B cell (primary cell): ENCODE measurements around the gene PLPPR3. TPM values are rescaled to one million over a fixed set of nuclear protein-coding genes. Genes with fewer than 3 reads are reported as not detected.
A peak's percentile ranks its signal among the peaks of the same experiment; 100 is the strongest.

ENCODE experiments used
- ATAC-seq: fragments of 200-7000 bp; cut with Tn5 transposase; one replicate; pipeline ENCODE4 v1.10.0; 2021; ENCODE audit warnings: low read depth, mild to moderate bottlenecking, moderate number of reproducible peaks, moderate library complexity
- CTCF ChIA-PET: fragments of 350-600 bp; sonication (Branson Sonifier 250); formaldehyde crosslinking; loops from one replicate; lab custom pipeline; 2021; ENCODE audit warnings: antibody characterized with exemption, inconsistent platforms; lab: Charles Lee
- POLR2A ChIA-PET: fragments of 350-600 bp; sonication (Branson Sonifier 250); formaldehyde crosslinking; loops from one replicate; lab custom pipeline; 2021; ENCODE audit warnings: antibody characterized with exemption; lab: Charles Lee
- DNase-seq: peaks from one replicate; pipeline ENCODE4 v3.0.0; 2013
- H2AFZ ChIP-seq: 2 replicates; pipeline ENCODE4 v1.6.1; 2012; ENCODE audit warnings: mild to moderate bottlenecking, low read depth, low read length; ENCODE audit not compliant: insufficient read depth, poor library complexity, severe bottlenecking
- H3K27ac ChIP-seq, 2 donors: 1 replicate in 1 of 2; 2 replicates in 1 of 2; pipeline ENCODE4 v1.5.1; 2012 to 2013; ENCODE audit warnings: low read length in 2 of 2, mild to moderate bottlenecking in 2 of 2, moderate library complexity in 1 of 2
- H3K27me3 ChIP-seq, 4 experiments: fragments of 200-600 bp in 1 of 4; sonication (generic) in 1 of 4; replicated peaks in 1 of 4; 1 replicate in 2 of 4; 2 replicates in 2 of 4; pipeline versions ENCODE4 v1.6.1 to v1.7.0; 2013 to 2016; ENCODE audit warnings: low read length in 3 of 4, mild to moderate bottlenecking in 2 of 4, mixed read lengths in 1 of 4, moderate library complexity in 1 of 4; ENCODE audit not compliant: insufficient read depth in 4 of 4, control insufficient read depth in 3 of 4; ENCODE audit errors: control extremely low read depth in 1 of 4
- H3K36me3 ChIP-seq, 2 experiments: replicated peaks in 1 of 2; 1 replicate in 1 of 2; 2 replicates in 1 of 2; pipeline versions ENCODE4 v1.6.1 to v1.7.1; 2013; ENCODE audit warnings: low read length in 1 of 2; ENCODE audit not compliant: insufficient read depth in 2 of 2, control insufficient read depth in 1 of 2; ENCODE audit errors: control extremely low read depth in 1 of 2, extremely low read depth in 1 of 2
- H3K4me1 ChIP-seq, 2 donors: fragments of 200-600 bp in 1 of 2; sonication (generic) in 1 of 2; 1 replicate in 1 of 2; 2 replicates in 1 of 2; pipeline versions ENCODE4 v1.5.1 to v1.6.1; 2013 to 2017; ENCODE audit warnings: low read length in 2 of 2; ENCODE audit not compliant: control insufficient read depth in 2 of 2, insufficient read depth in 2 of 2
- H3K4me2 ChIP-seq: replicated peaks from 2 replicates; pipeline ENCODE3; 2012; ENCODE audit warnings: mild to moderate bottlenecking, low read depth, low read length; ENCODE audit not compliant: poor library complexity, severe bottlenecking
- H3K4me3 ChIP-seq, 5 experiments: fragments of 200-600 bp in 1 of 5; sonication (generic) in 1 of 5; 1 replicate in 3 of 5; 2 replicates in 2 of 5; pipeline versions ENCODE4 v1.5.1 to v1.7.0; 2011 to 2016; ENCODE audit warnings: low read length in 4 of 5, mild to moderate bottlenecking in 4 of 5, low read depth in 2 of 5, control low read depth in 1 of 5, moderate library complexity in 1 of 5; ENCODE audit not compliant: insufficient read depth in 1 of 5; ENCODE audit errors: control extremely low read depth in 1 of 5, extremely low read depth in 1 of 5
- H3K79me2 ChIP-seq: fragments of 200-600 bp; sonication (generic); one replicate; pipeline ENCODE4 v1.6.0; 2016; ENCODE audit warnings: low read length; ENCODE audit not compliant: control insufficient read depth, insufficient read depth
- H3K9ac ChIP-seq: fragments of 200-600 bp; sonication (generic); 2 replicates; pipeline ENCODE4 v1.6.1; 2017; ENCODE audit warnings: mild to moderate bottlenecking, low read length, moderate library complexity
- H3K9me3 ChIP-seq, 3 donors: one replicate each; pipeline versions ENCODE4 v1.6.1 to v1.7.1; 2013; ENCODE audit warnings: low read length in 2 of 3; ENCODE audit not compliant: control insufficient read depth in 2 of 3, insufficient read depth in 1 of 3; ENCODE audit errors: control extremely low read depth in 1 of 3
- H4K20me1 ChIP-seq: 2 replicates; pipeline ENCODE4 v1.6.0; 2012; ENCODE audit warnings: mild to moderate bottlenecking, low read length; ENCODE audit not compliant: insufficient read depth, control insufficient read depth, poor library complexity, severe bottlenecking
- H3K27ac Mint-ChIP-seq: one replicate; pipeline ENCODE4 v1.8.0; 2021; ENCODE audit warnings: mixed read lengths
- H3K27me3 Mint-ChIP-seq: one replicate; pipeline ENCODE4 v1.8.0; 2021; ENCODE audit warnings: mixed read lengths
- H3K4me1 Mint-ChIP-seq: one replicate; pipeline ENCODE4 v1.8.0; 2021; ENCODE audit warnings: mixed read lengths
- H3K4me3 Mint-ChIP-seq: one replicate; pipeline ENCODE4 v1.8.0; 2021; ENCODE audit warnings: mixed read lengths
- H3K9me3 Mint-ChIP-seq: one replicate; pipeline ENCODE4 v1.8.0; 2022; ENCODE audit warnings: mixed read lengths; ENCODE audit not compliant: insufficient read depth
- EZH2 ChIP-seq: IDR thresholded peaks from 2 replicates; pipeline ENCODE4 v1.6.1; 2012; ENCODE audit warnings: borderline replicate concordance, low read depth, mild to moderate bottlenecking, moderate library complexity, low read length; ENCODE audit not compliant: insufficient read depth, poor library complexity, severe bottlenecking
- WGBS: methylation state at CpG from one replicate; pipeline ENCODE4 v1.1.5; 2013; ENCODE audit warnings: missing lambda C conversion rate; ENCODE audit not compliant: insufficient coverage; 5-methylcytosine and 5-hydroxymethylcytosine counted together
- intact Hi-C: fragments of 100-400 bp; cut with micrococcal nuclease; formaldehyde crosslinking; loops from one replicate; pipeline ENCODE4 v1.10.0; 2022
- polyA plus RNA-seq: library from polyadenylated mRNA; depleted of rRNA; stranded (reverse); fragments of >200 nt; gene quantifications from 2 replicates; pipeline ENCODE4 v1.2.3, GENCODE V29; 2012
- total RNA-seq, 2 donors: library from RNA; stranded (reverse); fragments of 120-200 nt in 1 of 2; gene quantifications; 1 replicate in 1 of 2; 2 replicates in 1 of 2; pipeline versions ENCODE4 v1.2.3 to v1.2.4, GENCODE V29; 2013 to 2022
- TF ChIP-seq, protein P1 (sequence below): fragments of 200-600 bp; IDR thresholded peaks from one replicate; pipeline ENCODE4 v1.8.0; 2022; ENCODE audit warnings: antibody characterized with exemption, mild to moderate bottlenecking

Gene PLPPR3
- total and polyA plus RNA-seq, 2 donors (not counting 1 experiment from before 2014, with no cell fraction given) = not detected

- H3K79me2 ChIP-seq = peaks cover 60% of the 10 kb centered on the region
Observed at GRCh38 chr19:797528-798414, 24.0 kb downstream of the PLPPR3 start.

More at GRCh38 chr19:797528-798414, 24.0 kb downstream of the PLPPR3 start:
- peaks cover 0 to 37% of the 10 kb centered on the region in 2 experiments for H3K36me3 ChIP-seq
- TF ChIP-seq, protein P1, sequence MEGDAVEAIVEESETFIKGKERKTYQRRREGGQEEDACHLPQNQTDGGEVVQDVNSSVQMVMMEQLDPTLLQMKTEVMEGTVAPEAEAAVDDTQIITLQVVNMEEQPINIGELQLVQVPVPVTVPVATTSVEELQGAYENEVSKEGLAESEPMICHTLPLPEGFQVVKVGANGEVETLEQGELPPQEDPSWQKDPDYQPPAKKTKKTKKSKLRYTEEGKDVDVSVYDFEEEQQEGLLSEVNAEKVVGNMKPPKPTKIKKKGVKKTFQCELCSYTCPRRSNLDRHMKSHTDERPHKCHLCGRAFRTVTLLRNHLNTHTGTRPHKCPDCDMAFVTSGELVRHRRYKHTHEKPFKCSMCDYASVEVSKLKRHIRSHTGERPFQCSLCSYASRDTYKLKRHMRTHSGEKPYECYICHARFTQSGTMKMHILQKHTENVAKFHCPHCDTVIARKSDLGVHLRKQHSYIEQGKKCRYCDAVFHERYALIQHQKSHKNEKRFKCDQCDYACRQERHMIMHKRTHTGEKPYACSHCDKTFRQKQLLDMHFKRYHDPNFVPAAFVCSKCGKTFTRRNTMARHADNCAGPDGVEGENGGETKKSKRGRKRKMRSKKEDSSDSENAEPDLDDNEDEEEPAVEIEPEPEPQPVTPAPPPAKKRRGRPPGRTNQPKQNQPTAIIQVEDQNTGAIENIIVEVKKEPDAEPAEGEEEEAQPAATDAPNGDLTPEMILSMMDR = no peak
- TF ChIP-seq EZH2 = no peak
- ATAC-seq (peak; percentile 21), DNase-seq (peak; percentile 92)
- ChIA-PET POLR2A (no interaction called here), CTCF (interaction anchor here (1.4 kb wide), 1 partner anchor 111 kb away, joined by 4 read pairs; no protein-coding TSS in a partner anchor)
- Mint-ChIP-seq H3K4me3 (peak overlapping the region; percentile 98), H3K9me3 (no peaks in the 10 kb centered on the region), H3K27ac (peak overlapping the region; percentile 88), H3K4me1 (peaks cover 40% of the 10 kb centered on the region), H3K27me3 (no peaks in the 10 kb centered on the region)
- H3K27ac ChIP-seq = peak overlapping the region; percentile 57 to 74
- H3K9ac ChIP-seq = peak overlapping the region; percentile 75
- H4K20me1 ChIP-seq = peaks cover 49% of the 10 kb centered on the region
- H3K4me2 ChIP-seq = peak overlapping the region; percentile 99
- under 1% methylated on average over 129 of the region's 129 CpGs for WGBS
- no peaks in the 10 kb centered on the region for H3K27me3 ChIP-seq
- intact Hi-C loops = loop anchor here (2.0 kb wide), 2 partner anchors 111 to 187 kb away; partner anchors contain the start of gene WDR18
- H3K4me1 ChIP-seq = peaks cover 22 to 49% of the 10 kb centered on the region in 2 donors
- H3K4me3 ChIP-seq = peak overlapping the region; percentile 57 to 86 (median 68)
- H2AFZ ChIP-seq = no peak overlapping the region
- H3K9me3 ChIP-seq = no peaks in the 10 kb centered on the region
